ENCODE data around the gene NSUN7. TPM values are rescaled to one million over a fixed set of nuclear protein-coding genes. Genes with fewer than 3 reads are reported as not detected.

NSUN7 gene
- total RNA-seq, 1 experiment from 2014 or later, result 1.1 TPM

- POLR2A ChIA-PET, result no interaction called here
- BruUV-seq (replicated peaks), result no TSS peak
- Histone ChIP-seq H3K9me3 (ENCODE audit: control insufficient read depth, insufficient read depth, low read depth, low read length) (no peaks in the 10 kb centered on the region), H3K27ac (ENCODE audit: low read length) (no peak overlapping the region), H3K4me3 (ENCODE audit: low read depth in 2 of 2, low read length in 2 of 2) (no peak overlapping the region), H3K4me1 (ENCODE audit: control insufficient read depth, insufficient read depth, low read length) (no peaks in the 10 kb centered on the region), H3K36me3 (ENCODE audit: control insufficient read depth, insufficient read depth, low read length) (no peaks in the 10 kb centered on the region), H3K27me3 (ENCODE audit: control insufficient read depth, insufficient read depth, low read length) (no peaks in the 10 kb centered on the region)
- in situ Hi-C loops (cut with HindIII; ENCODE audit: low pct_unique_long_range_greater_than_20kb, low sequenced_read_pairs), result no loop called here
- TF ChIP-seq TCF7L2 (IDR thresholded peaks at IDR 0.05; ENCODE audit: low read depth, low read length) (no peak), CTCF (IDR thresholded peaks at IDR 0.05) (no peak), SIN3A (IDR thresholded peaks at IDR 0.05; ENCODE audit: borderline replicate concordance, insufficient read depth, low read depth, low read length) (no peak), REST (IDR thresholded peaks at IDR 0.05; ENCODE audit: insufficient read depth in 1 of 2, low read depth in 2 of 2, low read length in 1 of 2) (no peak), POLR2AphosphoS5 (IDR thresholded peaks at IDR 0.05; ENCODE audit: low read depth, low read length) (no peak)
- DNase-seq (ENCODE audit: low read depth, low spot score) (no peak), ATAC-seq (no peak)
- CTCF ChIA-PET, result interaction anchor here (0.7 kb wide), 1 partner anchor 103 kb away, joined by 7 read pairs; no protein-coding TSS in a partner anchor
- intact Hi-C loops (cut with micrococcal nuclease; ENCODE audit: unreplicated experiment), result loop anchor here (1.0 kb wide), 1 partner anchor 159 kb away; no protein-coding TSS in a partner anchor
These were observed 11.9 kb upstream of the NSUN7 start for GRCh38 chr4:40737879-40738278.

- Histone ChIP-seq H3K36me3 (ENCODE audit: control insufficient read depth, insufficient read depth, low read length) (no peaks in the 10 kb centered on the region), H3K27me3 (ENCODE audit: control insufficient read depth, insufficient read depth, low read length) (no peaks in the 10 kb centered on the region), H3K4me3 (ENCODE audit: low read depth in 2 of 2, low read length in 2 of 2) (no peak overlapping the region), H3K27ac (ENCODE audit: low read length) (no peak overlapping the region), H3K9me3 (ENCODE audit: control insufficient read depth, insufficient read depth, low read depth, low read length) (no peaks in the 10 kb centered on the region), H3K4me1 (ENCODE audit: control insufficient read depth, insufficient read depth, low read length) (no peaks in the 10 kb centered on the region)
- ChIA-PET CTCF (no interaction called here), POLR2A (no interaction called here)
- intact Hi-C loops (cut with micrococcal nuclease; ENCODE audit: unreplicated experiment), result no loop called here
- no TSS peak for BruUV-seq (replicated peaks)
- in situ Hi-C loops (cut with HindIII; ENCODE audit: low pct_unique_long_range_greater_than_20kb, low sequenced_read_pairs), result no loop called here
- TF ChIP-seq CTCF (IDR thresholded peaks at IDR 0.05) (no peak), POLR2AphosphoS5 (IDR thresholded peaks at IDR 0.05; ENCODE audit: low read depth, low read length) (no peak), REST (IDR thresholded peaks at IDR 0.05; ENCODE audit: insufficient read depth in 1 of 2, low read depth in 2 of 2, low read length in 1 of 2) (no peak), TCF7L2 (IDR thresholded peaks at IDR 0.05; ENCODE audit: low read depth, low read length) (no peak), SIN3A (IDR thresholded peaks at IDR 0.05; ENCODE audit: borderline replicate concordance, insufficient read depth, low read depth, low read length) (no peak)
- DNase-seq (ENCODE audit: low read depth, low spot score) (no peak), ATAC-seq (no peak)
These were observed 10.4 kb upstream of the NSUN7 start for GRCh38 chr4:40739347-40739746.

Measured in Panc1 (cell line).